IMR-90 (cell line): ENCODE measurements around the gene DUSP6. TPM values are rescaled to one million over a fixed set of nuclear protein-coding genes. Genes with fewer than 3 reads are reported as not detected.

ENCODE experiments used
- ATAC-seq: fragments of 200-7000 bp; cut with Tn5 transposase; 2 replicates; pipeline ENCODE4 v1.9.1; 2020; ENCODE audit warnings: low read depth, mild to moderate bottlenecking, moderate library complexity
- BruUV-seq: library from RNA; stranded (reverse); fragments of 400-500 nt; replicated peaks from 2 replicates; lab custom pipeline; 2021; lab: Mats Ljungman, UMichigan
- CTCF ChIA-PET: fragments of 300-600 bp; formaldehyde crosslinking; extraction: SDS; loops from one replicate; lab custom pipeline; 2021; ENCODE audit warnings: antibody characterized with exemption; lab: Yijun Ruan, JAX
- POLR2A ChIA-PET: fragments of 300-600 bp; sonication (Branson Sonifier 250); formaldehyde crosslinking; loops from one replicate; lab custom pipeline; 2022; ENCODE audit warnings: antibody characterized with exemption; ENCODE audit not compliant: unreplicated experiment; lab: Charles Lee
- DNase-seq: peaks from one replicate; pipeline ENCODE4 v3.0.0; 2013
- H2AFZ ChIP-seq: replicated peaks from 2 replicates; pipeline ENCODE3; 2013; ENCODE audit warnings: low read length, mild to moderate bottlenecking; ENCODE audit not compliant: poor library complexity
- H2AK5ac ChIP-seq: 2 replicates; pipeline ENCODE4 v1.6.1; 2013; ENCODE audit warnings: low read depth, low read length, inconsistent platforms
- H2AK9ac ChIP-seq: replicated peaks from 2 replicates; pipeline ENCODE3; 2013; ENCODE audit warnings: mild to moderate bottlenecking, low read depth, low read length, moderate library complexity; ENCODE audit not compliant: poor library complexity
- H2BK120ac ChIP-seq: 2 replicates; pipeline ENCODE4 v1.6.1; 2013; ENCODE audit warnings: low read depth, low read length, inconsistent platforms
- H2BK15ac ChIP-seq: 3 replicates; pipeline ENCODE4 v1.6.1; 2013; ENCODE audit warnings: low read depth, low read length, inconsistent platforms
- H2BK20ac ChIP-seq: 2 replicates; pipeline ENCODE4 v1.6.1; 2013; ENCODE audit warnings: low read depth, mild to moderate bottlenecking, inconsistent platforms, low read length, moderate library complexity
- H2BK5ac ChIP-seq: 2 replicates; pipeline ENCODE4 v1.6.1; 2013; ENCODE audit warnings: mild to moderate bottlenecking, low read depth, low read length, inconsistent platforms; ENCODE audit not compliant: poor library complexity, severe bottlenecking
- H3K14ac ChIP-seq: replicated peaks from 2 replicates; pipeline ENCODE4 v1.6.1; 2013; ENCODE audit warnings: low read depth, low read length, inconsistent platforms
- H3K18ac ChIP-seq: 2 replicates; pipeline ENCODE4 v1.6.1; 2013; ENCODE audit warnings: low read depth, low read length, control low read depth
- H3K23ac ChIP-seq: 2 replicates; pipeline ENCODE4 v1.6.1; 2013; ENCODE audit warnings: low read depth, low read length, inconsistent platforms
- H3K27ac ChIP-seq: 2 replicates; pipeline ENCODE4 v1.5.1; 2013; ENCODE audit warnings: mild to moderate bottlenecking, control low read depth, low read length; ENCODE audit not compliant: insufficient read depth
- H3K27me3 ChIP-seq: 2 replicates; pipeline ENCODE4 v1.6.1; 2013; ENCODE audit warnings: low read length; ENCODE audit not compliant: control insufficient read depth, insufficient read depth
- H3K36me3 ChIP-seq: 2 replicates; pipeline ENCODE4 v1.6.1; 2013; ENCODE audit warnings: low read length, mixed read lengths; ENCODE audit not compliant: control insufficient read depth, insufficient read depth
- H3K4ac ChIP-seq: 2 replicates; pipeline ENCODE4 v1.6.1; 2013; ENCODE audit warnings: low read depth, low read length, inconsistent platforms
- H3K4me1 ChIP-seq: 2 replicates; pipeline ENCODE4 v1.6.1; 2013; ENCODE audit warnings: low read length, mixed read lengths; ENCODE audit not compliant: control insufficient read depth, insufficient read depth
- H3K4me2 ChIP-seq: 2 replicates; pipeline ENCODE4 v1.6.1; 2013; ENCODE audit warnings: low read depth, mild to moderate bottlenecking, control low read depth, low read length, moderate library complexity
- H3K4me3 ChIP-seq: 2 replicates; pipeline ENCODE4 v1.5.1; 2013; ENCODE audit warnings: low read depth, mild to moderate bottlenecking, control low read depth, low read length, moderate library complexity; ENCODE audit not compliant: insufficient read depth
- H3K56ac ChIP-seq: 2 replicates; pipeline ENCODE4 v1.6.1; 2013; ENCODE audit warnings: low read length, inconsistent platforms; ENCODE audit not compliant: insufficient read depth; ENCODE audit errors: extremely low read depth
- H3K79me1 ChIP-seq, 2 experiments: 2 replicates each; pipeline ENCODE4 v1.6.1; 2013; ENCODE audit warnings: low read length in 2 of 2, inconsistent platforms in 1 of 2, low read depth in 1 of 2
- H3K9ac ChIP-seq: 2 replicates; pipeline ENCODE4 v1.6.1; 2013; ENCODE audit warnings: low read depth, low read length, control low read depth
- H3K9me1 ChIP-seq: 2 replicates; pipeline ENCODE4 v1.6.1; 2013; ENCODE audit warnings: low read length, inconsistent platforms; ENCODE audit not compliant: insufficient read depth
- H3K9me3 ChIP-seq: 2 replicates; pipeline ENCODE4 v1.6.1; 2013; ENCODE audit warnings: low read length; ENCODE audit not compliant: control insufficient read depth, insufficient read depth
- H4K20me1 ChIP-seq: 2 replicates; pipeline ENCODE4 v1.6.1; 2013; ENCODE audit warnings: low read length, inconsistent platforms; ENCODE audit not compliant: insufficient read depth
- H4K5ac ChIP-seq: 2 replicates; pipeline ENCODE4 v1.6.1; 2013; ENCODE audit warnings: mild to moderate bottlenecking, low read depth, low read length, control low read depth
- H4K8ac ChIP-seq, 2 experiments: 2 replicates each; pipeline ENCODE4 v1.6.1; 2013; ENCODE audit warnings: low read depth in 2 of 2, low read length in 2 of 2, control low read depth in 1 of 2, inconsistent platforms in 1 of 2
- H4K91ac ChIP-seq: 2 replicates; pipeline ENCODE4 v1.6.1; 2013; ENCODE audit warnings: low read depth, low read length, inconsistent platforms; ENCODE audit not compliant: insufficient read depth
- CEBPB ChIP-seq: IDR thresholded peaks from 2 replicates; pipeline ENCODE4 v1.6.1; 2012; ENCODE audit warnings: low read depth, low read length, improper control_type of control experiment
- CHD1 ChIP-seq: IDR thresholded peaks from 2 replicates; pipeline ENCODE4 v1.6.1; 2012; ENCODE audit warnings: low read depth, low read length, improper control_type of control experiment
- MAFK ChIP-seq: IDR thresholded peaks from 2 replicates; pipeline ENCODE4 v1.6.1; 2012; ENCODE audit warnings: low read depth, low read length, improper control_type of control experiment
- MAZ ChIP-seq: IDR thresholded peaks from 2 replicates; pipeline ENCODE4 v1.6.1; 2012; ENCODE audit warnings: low read depth, mild to moderate bottlenecking, low read length, improper control_type of control experiment, moderate library complexity, borderline replicate concordance
- SMC3 ChIP-seq: fragments of 150-350 bp; IDR thresholded peaks from 2 replicates; pipeline ENCODE4 v1.6.1; 2016; ENCODE audit warnings: low read depth, mild to moderate bottlenecking, antibody characterized with exemption, low read length, moderate library complexity
- WGBS, 2 experiments: methylation state at CpG; one replicate each; pipeline versions ENCODE4 v1.1.5 to v1.1.7; 2013; ENCODE audit warnings: missing lambda C conversion rate in 2 of 2; ENCODE audit not compliant: insufficient read length in 1 of 2; ENCODE audit errors: extremely low coverage in 2 of 2; 5-methylcytosine and 5-hydroxymethylcytosine counted together
- dilution Hi-C: fragments of 300-500 bp; cut with HindIII; formaldehyde crosslinking; loops from one replicate; pipeline ENCODE4 v1.14.3; 2018; ENCODE audit warnings: low sequenced_read_pairs; ENCODE audit not compliant: unreplicated experiment
- in situ Hi-C: fragments of 300-500 bp; cut with MboI; formaldehyde crosslinking; loops from 3 replicates; pipeline ENCODE4 v1.14.3; 2019; ENCODE audit warnings: low sequenced_read_pairs, inconsistent platforms, mixed read lengths
- intact Hi-C: fragments of 100-400 bp; cut with micrococcal nuclease; formaldehyde crosslinking; loops from 2 replicates; pipeline ENCODE4 v1.10.0; 2022
- polyA plus RNA-seq, 3 experiments: library from polyadenylated mRNA; depleted of rRNA; stranded (reverse); fragments of >200 nt; gene quantifications; 2 replicates each; pipeline ENCODE4 v1.2.3, GENCODE V29; 2012; ENCODE audit warnings: low replicate concordance in 1 of 3
- total RNA-seq: library from RNA; depleted of rRNA; stranded (reverse); fragments of >200 nt; gene quantifications from 2 replicates; pipeline ENCODE4 v1.2.3, GENCODE V29; 2012
- TF ChIP-seq, protein P1 (sequence below): fragments of 150-350 bp; IDR thresholded peaks from 2 replicates; pipeline ENCODE4 v1.6.1; 2016; ENCODE audit warnings: low read depth, mild to moderate bottlenecking, low read length, moderate library complexity, borderline replicate concordance
- TF ChIP-seq, protein P2 (sequence below): conservative IDR thresholded peaks from 2 replicates; pipeline ENCODE4 v1.5.1; 2012; ENCODE audit warnings: mild to moderate bottlenecking, low read depth, low read length, improper control_type of control experiment

Gene DUSP6
- total and polyA plus RNA-seq, 2 of the 4 experiments (the other 2 are of a cell fraction): 38.5 to 70.1 TPM

DNA sequence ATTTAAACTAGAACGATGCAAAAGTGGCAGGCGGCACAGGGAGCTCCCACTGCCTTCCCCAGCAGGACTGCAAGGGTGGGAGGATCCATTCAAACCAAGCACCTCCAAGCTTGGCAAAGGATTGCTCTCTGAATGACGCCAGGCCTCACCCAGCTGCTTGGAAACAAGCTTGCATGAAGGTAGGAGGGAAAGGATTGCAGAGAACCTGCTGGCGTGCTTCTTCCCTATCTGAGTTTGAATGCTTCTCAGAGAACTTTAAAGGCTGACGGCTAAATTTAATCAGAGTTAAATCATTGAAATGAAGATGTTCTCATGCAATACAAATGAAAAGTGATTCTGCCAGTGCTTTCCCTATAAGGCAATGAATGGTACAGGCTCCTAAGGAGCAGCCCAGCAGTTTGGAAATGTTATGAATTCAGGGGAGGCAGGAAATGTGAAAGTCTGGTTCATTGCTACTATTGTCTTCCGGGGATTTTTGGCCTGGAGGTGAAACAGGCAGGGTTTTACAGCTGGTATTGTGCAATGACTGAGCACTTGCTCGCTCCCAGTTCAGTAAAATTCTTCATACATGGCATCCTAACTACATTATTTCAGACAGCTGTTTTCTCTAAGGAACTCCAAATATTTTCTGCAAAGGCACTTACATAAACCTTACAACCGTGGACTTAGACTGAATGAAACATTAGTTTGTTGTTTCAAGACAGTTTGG, 31.9 kb upstream of the DUSP6 start:
- H3K4ac ChIP-seq: peak overlapping the region; percentile 90
- TF ChIP-seq, protein P1, sequence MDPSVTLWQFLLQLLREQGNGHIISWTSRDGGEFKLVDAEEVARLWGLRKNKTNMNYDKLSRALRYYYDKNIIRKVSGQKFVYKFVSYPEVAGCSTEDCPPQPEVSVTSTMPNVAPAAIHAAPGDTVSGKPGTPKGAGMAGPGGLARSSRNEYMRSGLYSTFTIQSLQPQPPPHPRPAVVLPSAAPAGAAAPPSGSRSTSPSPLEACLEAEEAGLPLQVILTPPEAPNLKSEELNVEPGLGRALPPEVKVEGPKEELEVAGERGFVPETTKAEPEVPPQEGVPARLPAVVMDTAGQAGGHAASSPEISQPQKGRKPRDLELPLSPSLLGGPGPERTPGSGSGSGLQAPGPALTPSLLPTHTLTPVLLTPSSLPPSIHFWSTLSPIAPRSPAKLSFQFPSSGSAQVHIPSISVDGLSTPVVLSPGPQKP: no peak
- no peak for TF ChIP-seq MAZ
- TF ChIP-seq CHD1: no peak
- TF ChIP-seq MAFK: no peak
- peak; percentile 99 for TF ChIP-seq CEBPB
- TF ChIP-seq, protein P2, sequence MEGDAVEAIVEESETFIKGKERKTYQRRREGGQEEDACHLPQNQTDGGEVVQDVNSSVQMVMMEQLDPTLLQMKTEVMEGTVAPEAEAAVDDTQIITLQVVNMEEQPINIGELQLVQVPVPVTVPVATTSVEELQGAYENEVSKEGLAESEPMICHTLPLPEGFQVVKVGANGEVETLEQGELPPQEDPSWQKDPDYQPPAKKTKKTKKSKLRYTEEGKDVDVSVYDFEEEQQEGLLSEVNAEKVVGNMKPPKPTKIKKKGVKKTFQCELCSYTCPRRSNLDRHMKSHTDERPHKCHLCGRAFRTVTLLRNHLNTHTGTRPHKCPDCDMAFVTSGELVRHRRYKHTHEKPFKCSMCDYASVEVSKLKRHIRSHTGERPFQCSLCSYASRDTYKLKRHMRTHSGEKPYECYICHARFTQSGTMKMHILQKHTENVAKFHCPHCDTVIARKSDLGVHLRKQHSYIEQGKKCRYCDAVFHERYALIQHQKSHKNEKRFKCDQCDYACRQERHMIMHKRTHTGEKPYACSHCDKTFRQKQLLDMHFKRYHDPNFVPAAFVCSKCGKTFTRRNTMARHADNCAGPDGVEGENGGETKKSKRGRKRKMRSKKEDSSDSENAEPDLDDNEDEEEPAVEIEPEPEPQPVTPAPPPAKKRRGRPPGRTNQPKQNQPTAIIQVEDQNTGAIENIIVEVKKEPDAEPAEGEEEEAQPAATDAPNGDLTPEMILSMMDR: no peak
- TF ChIP-seq SMC3: no peak
- peak overlapping the region; percentile 71 for H2AK5ac ChIP-seq
- peak overlapping the region; percentile 95 for H2AK9ac ChIP-seq
- peak overlapping the region; percentile 91 for H2BK120ac ChIP-seq
- H3K23ac ChIP-seq: peak overlapping the region; percentile 55; the same call in 1 of the 2 replicates
- no peaks in the 10 kb centered on the region for H3K27me3 ChIP-seq
- H2AFZ ChIP-seq: peak overlapping the region; percentile 86
- BruUV-seq: no TSS peak
- H3K9me3 ChIP-seq: no peaks in the 10 kb centered on the region
- H3K4me2 ChIP-seq: peak overlapping the region; percentile 44
- peaks cover 0 to 3% of the 10 kb centered on the region in 2 experiments; a peak in 1 of 4 replicates for H3K79me1 ChIP-seq
- H2BK5ac ChIP-seq: peak overlapping the region; percentile 89
- peak overlapping the region; percentile 30 for H3K9ac ChIP-seq
- H4K20me1 ChIP-seq: no peaks in the 10 kb centered on the region
- intact Hi-C loops: loop anchor here (2.0 kb wide), 1 partner anchor 69 kb away; no protein-coding TSS in a partner anchor
- peak overlapping the region; percentile 88 for H3K27ac ChIP-seq
- peaks cover 6% of the 10 kb centered on the region for H3K9me1 ChIP-seq
- H3K56ac ChIP-seq: peak overlapping the region; percentile 52
- WGBS, 2 experiments: 60% methylated on average over 4 of the region's 8 CpGs; no CpG with 5 or more reads in 1 of the 2 experiments
- H2BK15ac ChIP-seq: peak overlapping the region; percentile 54; the same call in 1 of the 3 replicates
- peak overlapping the region; percentile 37 for H4K5ac ChIP-seq
- peak overlapping the region; percentile 78 for H3K18ac ChIP-seq
- H3K4me3 ChIP-seq: no peak overlapping the region
- dilution Hi-C loops: no loop called here
- in situ Hi-C loops: no loop called here
- ChIA-PET CTCF (interaction anchor here (2.0 kb wide), 1 partner anchor 9 kb away, joined by 5 read pairs; no protein-coding TSS in a partner anchor), POLR2A (interaction anchor here (0.7 to 2.0 kb wide), 3 partner anchors 30 to 68 kb away, joined by 3 to 8 read pairs (median 3); no protein-coding TSS in a partner anchor)
- ATAC-seq (peak; percentile 83), DNase-seq (peak; percentile 92)
- peak overlapping the region; percentile 65 for H2BK20ac ChIP-seq
- peak overlapping the region; percentile 56 to 86 for H4K8ac ChIP-seq
- H3K36me3 ChIP-seq: no peaks in the 10 kb centered on the region
- peaks cover 12% of the 10 kb centered on the region for H3K4me1 ChIP-seq
- H4K91ac ChIP-seq: peak overlapping the region; percentile 80
- peak overlapping the region; percentile 30 for H3K14ac ChIP-seq
